IPS-11a (cell line): ENCODE results near the gene EID3.

ENCODE experiments used
- H3K4me3 ChIP-seq: one replicate; pipeline ENCODE4 v1.5.1; 2013; ENCODE audit warnings: low read depth, low read length, control low read depth

The EID3 gene

GRCh38 chr12:104353012-104353981 is 49.8 kb downstream of the EID3 start:
- no peak overlapping the region for H3K4me3 ChIP-seq

GRCh38 chr12:104354167-104354867 is 50.8 kb downstream of the EID3 start:
- no peak overlapping the region for H3K4me3 ChIP-seq
